ENCODE results near the gene RAB28.

GRCh38 chr4:13411942-13412341 lies 72.2 kb downstream of the RAB28 start:
- TF ChIP-seq CTCF (IDR thresholded peaks at IDR 0.05) (no peak), POLR2A (IDR thresholded peaks at IDR 0.05) (no peak)

Data from lower leg skin (tissue), 3 donors.